ENCODE data around the gene GPR3. TPM values are rescaled to one million over a fixed set of nuclear protein-coding genes. Genes with fewer than 3 reads are reported as not detected.
A peak's percentile ranks its signal among the peaks of the same experiment; 100 is the strongest.
"Not testable (repeated sequence)": the region's sequence is repeated elsewhere in the genome, so short reads cannot be mapped to it uniquely, and the experiment has no call there.

The GPR3 gene
- total RNA-seq, 4 donors from 2014 or later = 0.36 to 0.81 TPM; not detected in 2

GRCh38 chr1:27403931-27404330 lies 11.5 kb downstream of the GPR3 start:
- DNase-seq (ENCODE audit: low spot score in 2 of 2) = no peak
- TF ChIP-seq EP300 (IDR thresholded peaks at IDR 0.05) = no peak
- no peak for TF ChIP-seq POLR2A (IDR thresholded peaks at IDR 0.05)
- H3K4me1 ChIP-seq = peaks cover 87% of the 10 kb centered on the region

GRCh38 chr1:27405074-27405473 lies 12.7 kb downstream of the GPR3 start:
- no peaks in the 10 kb centered on the region for H3K27me3 ChIP-seq
- TF ChIP-seq EP300 (IDR thresholded peaks at IDR 0.05) = no peak
- TF ChIP-seq POLR2AphosphoS5 (IDR thresholded peaks at IDR 0.05) = no peak
- TF ChIP-seq CTCF (IDR thresholded peaks at IDR 0.05) = no peak
- no peak for TF ChIP-seq POLR2A (IDR thresholded peaks at IDR 0.05)
- H3K4me1 ChIP-seq = peaks cover 76% of the 10 kb centered on the region
- DNase-seq (ENCODE audit: low spot score in 2 of 2) = no peak
- 44% methylated on average over 11 of the region's 13 CpGs for WGBS
- H3K36me3 ChIP-seq = peaks cover 42% of the 10 kb centered on the region
- H3K27ac ChIP-seq = peak overlapping the region; percentile 89
- no peak overlapping the region for H3K4me3 ChIP-seq
- no peaks in the 10 kb centered on the region for H3K9me3 ChIP-seq

More at GRCh38 chr1:27403931-27404330, 11.5 kb downstream of the GPR3 start:
- Histone ChIP-seq H3K36me3 (peaks cover 31% of the 10 kb centered on the region), H3K27ac (peak overlapping the region; percentile 89), H3K27me3 (no peaks in the 10 kb centered on the region), H3K9me3 (no peaks in the 10 kb centered on the region), H3K4me3 (peak overlapping the region; percentile 16)

- 29% methylated on average over 7 of the region's 18 CpGs for WGBS
- Histone ChIP-seq H3K36me3 (peaks cover 49% of the 10 kb centered on the region), H3K27ac (peak overlapping the region; percentile 89), H3K4me1 (peaks cover 68% of the 10 kb centered on the region)
- DNase-seq (ENCODE audit: low spot score in 2 of 2); H3K4me3 ChIP-seq; H3K9me3 ChIP-seq; H3K27me3 ChIP-seq: not testable (repeated sequence)
Measured at GRCh38 chr1:27405598-27406361, 13.4 kb downstream of the GPR3 start.

- 34% methylated on average over 4 of the region's 4 CpGs for WGBS
- Histone ChIP-seq H3K36me3 (peaks cover 54% of the 10 kb centered on the region), H3K4me1 (peaks cover 63% of the 10 kb centered on the region)
Measured at GRCh38 chr1:27406362-27406680, 13.9 kb downstream of the GPR3 start.

GRCh38 chr1:27406791-27407190 lies 14.4 kb downstream of the GPR3 start:
- H3K36me3 ChIP-seq = peaks cover 59% of the 10 kb centered on the region
- not testable (repeated sequence) for DNase-seq (ENCODE audit: low spot score in 2 of 2); H3K9me3 ChIP-seq; H3K4me3 ChIP-seq; H3K27me3 ChIP-seq
- peaks cover 58% of the 10 kb centered on the region for H3K4me1 ChIP-seq
- WGBS = 75% methylated on average over 1 of the region's 2 CpGs
- peak overlapping the region; percentile 89 for H3K27ac ChIP-seq

More at GRCh38 chr1:27406362-27406680, 13.9 kb downstream of the GPR3 start:
- H3K4me3 ChIP-seq = no peak overlapping the region
- DNase-seq (ENCODE audit: low spot score in 2 of 2) = no peak
- H3K27ac ChIP-seq = peak overlapping the region; percentile 89
- TF ChIP-seq POLR2A (IDR thresholded peaks at IDR 0.05) (no peak), POLR2AphosphoS5 (IDR thresholded peaks at IDR 0.05) (no peak), CTCF (IDR thresholded peaks at IDR 0.05) (no peak), EP300 (IDR thresholded peaks at IDR 0.05) (no peak)
- no peaks in the 10 kb centered on the region for H3K9me3 ChIP-seq
- no peaks in the 10 kb centered on the region for H3K27me3 ChIP-seq

GRCh38 chr1:27408151-27408550 lies 15.7 kb downstream of the GPR3 start:
- H3K4me1 ChIP-seq = peaks cover 55% of the 10 kb centered on the region
- H3K27me3 ChIP-seq = no peaks in the 10 kb centered on the region
- no peak overlapping the region for H3K4me3 ChIP-seq
- 83% methylated on average over 9 of the region's 9 CpGs for WGBS
- H3K27ac ChIP-seq = peak overlapping the region; percentile 89
- peaks cover 71% of the 10 kb centered on the region for H3K36me3 ChIP-seq
- no peaks in the 10 kb centered on the region for H3K9me3 ChIP-seq
- TF ChIP-seq POLR2A (IDR thresholded peaks at IDR 0.05) (no peak), CTCF (IDR thresholded peaks at IDR 0.05) (no peak), EP300 (IDR thresholded peaks at IDR 0.05) (no peak), POLR2AphosphoS5 (IDR thresholded peaks at IDR 0.05) (no peak)
- DNase-seq (ENCODE audit: low spot score in 2 of 2) = no peak

GRCh38 chr1:27409669-27410068 lies 17.2 kb downstream of the GPR3 start:
- H3K4me1 ChIP-seq = peaks cover 53% of the 10 kb centered on the region
- no peak overlapping the region for H3K27ac ChIP-seq
- peaks cover 86% of the 10 kb centered on the region for H3K36me3 ChIP-seq
- WGBS = 92% methylated on average over 11 of the region's 11 CpGs
- H3K4me3 ChIP-seq = no peak overlapping the region
- H3K27me3 ChIP-seq = no peaks in the 10 kb centered on the region
- no peak for DNase-seq (ENCODE audit: low spot score in 2 of 2)
- H3K9me3 ChIP-seq = no peaks in the 10 kb centered on the region
- TF ChIP-seq CTCF (IDR thresholded peaks at IDR 0.05) (no peak), POLR2A (IDR thresholded peaks at IDR 0.05) (no peak), EP300 (IDR thresholded peaks at IDR 0.05) (no peak), POLR2AphosphoS5 (IDR thresholded peaks at IDR 0.05) (no peak)
